Mesenchymal stem cell (in vitro differentiated cells and primary cell): ENCODE data around the gene SEMA4G.

Experiments used
- DNase-seq: peaks from one replicate; pipeline ENCODE4 v3.0.0-alpha.2; 2013
- H2AFZ ChIP-seq: one replicate; pipeline ENCODE4 v1.6.1; 2013; ENCODE audit warnings: low read depth, mild to moderate bottlenecking, control low read depth, inconsistent platforms, low read length, moderate library complexity
- H2AK5ac ChIP-seq: 2 replicates; pipeline ENCODE4 v1.6.1; 2013; ENCODE audit warnings: low read length, moderate library complexity, mild to moderate bottlenecking, inconsistent platforms; ENCODE audit not compliant: severe bottlenecking
- H2BK120ac ChIP-seq: one replicate; pipeline ENCODE4 v1.6.1; 2013; ENCODE audit warnings: low read depth, mild to moderate bottlenecking, inconsistent platforms, low read length, moderate library complexity
- H2BK12ac ChIP-seq, 2 experiments: one replicate each; pipeline ENCODE4 v1.6.1; 2013; ENCODE audit warnings: inconsistent platforms in 2 of 2, low read length in 2 of 2, mild to moderate bottlenecking in 2 of 2, moderate library complexity in 2 of 2, control low read depth in 1 of 2
- H2BK15ac ChIP-seq: one replicate; pipeline ENCODE4 v1.6.1; 2013; ENCODE audit warnings: mild to moderate bottlenecking, low read depth, inconsistent platforms; ENCODE audit not compliant: poor library complexity, severe bottlenecking
- H2BK5ac ChIP-seq: 2 replicates; pipeline ENCODE4 v1.6.1; 2013; ENCODE audit warnings: low read depth, mild to moderate bottlenecking, low read length, control low read depth, inconsistent platforms; ENCODE audit not compliant: poor library complexity, severe bottlenecking
- H3K14ac ChIP-seq, 2 experiments: one replicate each; pipeline ENCODE4 v1.6.1; 2013; ENCODE audit warnings: inconsistent platforms in 2 of 2, low read length in 2 of 2, control low read depth in 1 of 2, mild to moderate bottlenecking in 1 of 2, moderate library complexity in 1 of 2
- H3K18ac ChIP-seq, 2 experiments: one replicate each; pipeline ENCODE4 v1.6.1; 2013; ENCODE audit warnings: inconsistent platforms in 2 of 2, low read length in 2 of 2, control low read depth in 1 of 2, low read depth in 1 of 2, mild to moderate bottlenecking in 1 of 2
- H3K23ac ChIP-seq, 2 experiments: one replicate each; pipeline ENCODE4 v1.6.1; 2013; ENCODE audit warnings: inconsistent platforms in 2 of 2, low read length in 2 of 2, mild to moderate bottlenecking in 2 of 2, moderate library complexity in 2 of 2, control low read depth in 1 of 2
- H3K27ac ChIP-seq: 2 replicates; pipeline ENCODE4 v1.5.1; 2013; ENCODE audit warnings: mild to moderate bottlenecking, moderate library complexity, low read length, control low read depth, inconsistent platforms; ENCODE audit not compliant: poor library complexity, severe bottlenecking
- H3K27me3 ChIP-seq, 2 experiments: 2 replicates each; pipeline versions ENCODE4 v1.6.1 to v1.7.0; 2013; ENCODE audit warnings: low read length in 2 of 2, mild to moderate bottlenecking in 2 of 2, moderate library complexity in 2 of 2, control low read depth in 1 of 2, inconsistent platforms in 1 of 2; ENCODE audit not compliant: control insufficient read depth in 1 of 2, insufficient read depth in 1 of 2
- H3K36me3 ChIP-seq, 2 experiments: 2 replicates each; pipeline versions ENCODE4 v1.6.1 to v1.7.0; 2013; ENCODE audit warnings: low read length in 2 of 2, control low read depth in 1 of 2, inconsistent platforms in 1 of 2, low read depth in 1 of 2, mild to moderate bottlenecking in 1 of 2; ENCODE audit not compliant: insufficient read depth in 2 of 2, control insufficient read depth in 1 of 2
- H3K4ac ChIP-seq, 2 experiments: one replicate each; pipeline ENCODE4 v1.6.1; 2013; ENCODE audit warnings: inconsistent platforms in 2 of 2, low read length in 2 of 2, mild to moderate bottlenecking in 2 of 2, moderate library complexity in 2 of 2, control low read depth in 1 of 2, low read depth in 1 of 2
- H3K4me1 ChIP-seq: 2 replicates; pipeline ENCODE4 v1.6.1; 2013; ENCODE audit warnings: low read depth, low read length, control low read depth; ENCODE audit not compliant: control insufficient read depth, insufficient read depth
- H3K4me2 ChIP-seq: 2 replicates; pipeline ENCODE4 v1.6.1; 2013; ENCODE audit warnings: low read length, mild to moderate bottlenecking, inconsistent platforms; ENCODE audit not compliant: poor library complexity, severe bottlenecking
- H3K4me3 ChIP-seq, 2 experiments: 2 replicates each; pipeline versions ENCODE4 v1.5.1 to v1.7.0; 2013; ENCODE audit warnings: low read length in 2 of 2, mild to moderate bottlenecking in 2 of 2, control low read depth in 1 of 2, low read depth in 1 of 2; ENCODE audit not compliant: insufficient read depth in 1 of 2
- H3K79me1 ChIP-seq: replicated peaks from 2 replicates; pipeline ENCODE4 v1.6.1; 2013; ENCODE audit warnings: mild to moderate bottlenecking, control low read depth, low read length, inconsistent platforms; ENCODE audit not compliant: poor library complexity, severe bottlenecking
- H3K9ac ChIP-seq: 2 replicates; pipeline ENCODE4 v1.7.0; 2013; ENCODE audit warnings: mild to moderate bottlenecking, low read length, moderate library complexity
- H3K9me3 ChIP-seq: 2 replicates; pipeline ENCODE4 v1.7.0; 2013; ENCODE audit warnings: mild to moderate bottlenecking, low read length; ENCODE audit not compliant: control insufficient read depth
- H4K8ac ChIP-seq: one replicate; pipeline ENCODE4 v1.6.1; 2013; ENCODE audit warnings: inconsistent platforms, mild to moderate bottlenecking, low read length, moderate library complexity
- H4K91ac ChIP-seq: one replicate; pipeline ENCODE4 v1.6.1; 2013; ENCODE audit warnings: mild to moderate bottlenecking, low read length, inconsistent platforms
- WGBS: methylation state at CpG from one replicate; pipeline ENCODE4 v1.1.7; 2013; ENCODE audit warnings: mixed read lengths; 5-methylcytosine and 5-hydroxymethylcytosine counted together

Gene SEMA4G

DNA sequence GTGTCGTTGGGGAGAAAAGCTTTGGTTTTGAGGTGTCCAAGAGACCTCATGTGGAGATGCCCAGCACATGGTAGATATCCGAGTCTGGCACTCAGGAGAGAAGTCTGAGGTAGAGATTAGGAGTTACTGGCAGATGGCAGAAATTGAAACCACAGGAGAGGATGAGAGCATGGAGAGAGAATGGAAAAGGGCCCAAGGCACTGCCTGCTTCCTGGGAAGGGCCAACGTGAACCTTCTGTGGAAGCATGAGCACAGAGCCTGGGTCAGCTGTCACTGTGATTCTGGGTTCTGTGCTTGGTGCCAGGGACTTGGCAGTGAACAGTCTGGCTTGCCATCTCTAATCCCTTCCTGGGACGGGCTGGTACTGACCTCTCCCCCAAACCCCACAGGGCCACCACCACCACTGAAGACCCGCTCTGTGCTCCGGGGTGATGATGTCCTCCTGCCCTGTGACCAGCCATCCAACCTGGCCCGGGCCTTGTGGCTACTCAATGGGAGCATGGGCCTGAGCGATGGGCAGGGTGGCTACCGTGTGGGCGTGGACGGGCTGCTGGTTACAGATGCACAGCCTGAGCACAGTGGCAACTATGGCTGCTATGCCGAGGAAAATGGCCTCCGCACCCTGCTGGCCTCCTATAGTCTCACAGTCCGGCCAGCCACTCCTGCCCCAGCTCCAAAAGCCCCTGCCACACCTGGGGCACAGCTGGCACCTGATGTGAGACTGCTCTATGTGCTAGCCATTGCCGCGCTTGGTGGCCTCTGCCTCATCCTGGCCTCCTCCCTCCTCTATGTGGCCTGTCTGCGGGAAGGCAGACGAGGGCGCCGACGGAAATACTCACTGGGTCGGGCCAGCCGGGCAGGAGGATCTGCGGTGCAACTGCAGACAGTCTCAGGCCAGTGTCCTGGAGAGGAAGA lies 13.9 kb downstream of the SEMA4G start:
- H2BK12ac ChIP-seq: no peak overlapping the region
- peaks cover 50 to 56% of the 10 kb centered on the region in 2 experiments for H3K36me3 ChIP-seq
- H3K4ac ChIP-seq: no peak overlapping the region
- H3K18ac ChIP-seq: no peak overlapping the region
- H4K8ac ChIP-seq: no peak overlapping the region
- no peak overlapping the region for H4K91ac ChIP-seq
- H3K9ac ChIP-seq: no peak overlapping the region
- WGBS: 98% methylated on average over 23 of the region's 24 CpGs
- H3K23ac ChIP-seq: no peak overlapping the region
- H3K79me1 ChIP-seq: peaks cover 24% of the 10 kb centered on the region
- no peak overlapping the region for H2BK120ac ChIP-seq
- no peak overlapping the region for H3K27ac ChIP-seq
- H2BK15ac ChIP-seq: no peak overlapping the region
- no peak for DNase-seq
- no peaks in the 10 kb centered on the region for H3K9me3 ChIP-seq
- peaks cover 20% of the 10 kb centered on the region for H3K4me1 ChIP-seq
- H3K4me2 ChIP-seq: no peak overlapping the region
- H3K27me3 ChIP-seq: no peaks in the 10 kb centered on the region
- H3K4me3 ChIP-seq: no peak overlapping the region
- H2AK5ac ChIP-seq: no peak overlapping the region
- no peak overlapping the region for H2AFZ ChIP-seq
- H3K14ac ChIP-seq: no peak overlapping the region
- H2BK5ac ChIP-seq: no peak overlapping the region

DNA sequence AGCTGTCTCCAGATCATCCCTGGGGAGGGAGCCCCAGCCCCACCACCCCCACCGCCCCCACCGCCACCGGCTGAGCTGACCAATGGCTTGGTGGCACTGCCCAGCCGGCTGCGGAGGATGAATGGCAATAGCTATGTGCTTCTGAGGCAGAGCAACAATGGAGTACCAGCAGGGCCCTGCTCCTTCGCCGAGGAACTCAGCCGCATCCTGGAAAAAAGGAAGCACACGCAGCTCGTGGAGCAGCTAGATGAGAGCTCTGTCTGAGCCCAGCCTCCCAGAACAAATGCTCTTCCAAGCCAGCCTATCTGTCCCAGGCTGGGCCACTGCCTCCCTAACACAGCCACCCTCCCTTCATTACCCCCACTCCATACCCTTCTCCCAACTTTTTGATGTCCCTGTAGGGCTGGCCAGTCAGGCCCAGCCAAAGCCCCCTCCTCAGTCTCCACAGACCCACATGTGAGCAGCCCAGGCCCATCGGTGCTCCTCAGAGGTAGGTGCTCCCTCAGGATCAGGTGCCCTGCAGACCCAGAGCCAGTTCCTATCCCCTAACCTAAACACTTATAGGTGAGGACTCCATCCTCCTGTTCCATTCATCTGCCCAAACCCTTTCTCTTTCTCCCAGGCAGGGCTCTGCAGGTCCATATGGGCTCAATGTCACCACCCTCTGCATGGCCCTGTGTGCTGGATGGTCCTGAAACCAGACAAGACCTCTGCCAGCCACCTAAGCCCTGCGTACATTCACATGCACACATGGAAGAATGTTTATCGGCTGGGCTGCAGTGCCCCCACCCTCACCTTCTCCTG lies 14.8 kb downstream of the SEMA4G start:
- no peak overlapping the region for H4K91ac ChIP-seq
- no peak overlapping the region for H2AFZ ChIP-seq
- no peak overlapping the region for H2BK5ac ChIP-seq
- H3K27ac ChIP-seq: no peak overlapping the region
- no peak for DNase-seq
- H2BK15ac ChIP-seq: no peak overlapping the region
- no peak overlapping the region for H3K14ac ChIP-seq
- no peak overlapping the region for H3K18ac ChIP-seq
- no peak overlapping the region for H3K4me2 ChIP-seq
- H3K9me3 ChIP-seq: no peaks in the 10 kb centered on the region
- H3K9ac ChIP-seq: no peak overlapping the region
- no peak overlapping the region for H4K8ac ChIP-seq
- H3K79me1 ChIP-seq: peaks cover 32% of the 10 kb centered on the region
- no peaks in the 10 kb centered on the region for H3K27me3 ChIP-seq
- peaks cover 47 to 56% of the 10 kb centered on the region in 2 experiments for H3K36me3 ChIP-seq
- no peak overlapping the region for H3K23ac ChIP-seq
- H2BK12ac ChIP-seq: no peak overlapping the region
- peaks cover 24% of the 10 kb centered on the region for H3K4me1 ChIP-seq
- no peak overlapping the region for H2BK120ac ChIP-seq
- H3K4me3 ChIP-seq: no peak overlapping the region
- no peak overlapping the region for H2AK5ac ChIP-seq
- no peak overlapping the region for H3K4ac ChIP-seq
- 97% methylated on average over 13 of the region's 13 CpGs for WGBS

DNA sequence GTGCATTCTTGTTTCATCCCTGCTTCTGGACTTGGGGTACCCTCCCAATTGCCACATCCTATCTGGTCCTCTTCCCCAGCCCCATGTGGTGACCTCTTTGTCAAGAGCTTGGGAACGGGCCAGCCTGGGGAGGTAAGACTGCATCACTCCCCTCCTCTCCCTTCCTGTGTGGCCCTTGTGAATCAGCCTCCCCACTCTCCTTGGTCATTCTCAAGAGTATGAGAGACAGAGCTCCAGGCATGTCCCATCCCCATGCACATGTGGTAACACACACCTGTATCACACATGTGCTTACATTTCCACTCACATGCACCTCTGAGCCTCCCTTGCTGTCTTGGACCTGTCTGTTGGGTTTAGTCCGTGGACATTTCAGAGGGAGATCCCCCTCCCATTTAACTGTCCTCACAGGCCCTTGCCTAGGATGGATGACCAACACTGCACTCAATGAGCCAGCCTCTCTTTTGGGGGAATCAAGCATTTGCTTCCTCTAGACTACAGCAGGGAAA lies 15.4 kb downstream of the SEMA4G start:
- Histone ChIP-seq H2AFZ (no peak overlapping the region), H2BK12ac (no peak overlapping the region), H3K23ac (no peak overlapping the region), H4K8ac (no peak overlapping the region), H3K4ac (no peak overlapping the region), H3K27ac (no peak overlapping the region), H3K9ac (no peak overlapping the region), H3K36me3 (peaks cover 52 to 57% of the 10 kb centered on the region in 2 experiments), H4K91ac (no peak overlapping the region), H3K14ac (no peak overlapping the region), H2BK120ac (no peak overlapping the region), H3K79me1 (peaks cover 37% of the 10 kb centered on the region), H2AK5ac (no peak overlapping the region), H2BK5ac (no peak overlapping the region), H3K4me1 (peaks cover 24% of the 10 kb centered on the region), H3K27me3 (no peaks in the 10 kb centered on the region), H2BK15ac (no peak overlapping the region), H3K4me3 (no peak overlapping the region), H3K18ac (no peak overlapping the region), H3K4me2 (no peak overlapping the region), H3K9me3 (no peaks in the 10 kb centered on the region)
- WGBS: 97% methylated on average over 2 of the region's 2 CpGs
- no peak for DNase-seq

DNA sequence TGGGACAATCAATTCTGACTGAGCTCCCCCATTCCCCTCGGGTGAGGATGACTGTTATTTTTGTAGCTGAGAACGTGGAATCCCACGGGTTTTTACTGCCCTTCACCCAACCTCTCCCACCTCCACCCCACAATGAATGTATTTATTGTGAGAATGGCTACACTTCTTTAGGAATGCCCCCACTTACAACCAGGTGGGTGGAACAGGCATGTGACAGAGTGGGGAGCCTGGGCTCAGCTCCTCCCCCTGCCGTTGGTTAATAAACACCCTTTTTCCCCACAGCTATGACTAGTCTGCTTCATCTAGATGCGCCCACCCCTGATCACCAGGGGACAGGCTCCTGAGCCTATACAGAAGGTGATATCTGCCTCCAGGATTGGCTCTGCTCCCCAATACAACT lies 16.0 kb downstream of the SEMA4G start:
- no peak overlapping the region for H3K4me2 ChIP-seq
- H3K9ac ChIP-seq: peak overlapping the region; percentile 90
- no peak overlapping the region for H3K4ac ChIP-seq
- H3K4me1 ChIP-seq: peaks cover 24% of the 10 kb centered on the region
- 91% methylated on average over 2 of the region's 5 CpGs for WGBS
- H3K18ac ChIP-seq: no peak overlapping the region
- H2BK5ac ChIP-seq: no peak overlapping the region
- no peak overlapping the region for H3K23ac ChIP-seq
- H3K36me3 ChIP-seq: peaks cover 52 to 56% of the 10 kb centered on the region in 2 experiments
- no peak for DNase-seq
- H3K27ac ChIP-seq: no peak overlapping the region
- no peak overlapping the region for H3K4me3 ChIP-seq
- no peaks in the 10 kb centered on the region for H3K27me3 ChIP-seq
- H2BK12ac ChIP-seq: no peak overlapping the region
- no peak overlapping the region for H4K8ac ChIP-seq
- H2BK120ac ChIP-seq: no peak overlapping the region
- no peak overlapping the region for H2BK15ac ChIP-seq
- no peak overlapping the region for H4K91ac ChIP-seq
- no peak overlapping the region for H3K14ac ChIP-seq
- no peak overlapping the region for H2AK5ac ChIP-seq
- H3K9me3 ChIP-seq: no peaks in the 10 kb centered on the region
- H2AFZ ChIP-seq: no peak overlapping the region
- H3K79me1 ChIP-seq: peaks cover 39% of the 10 kb centered on the region
